Retinal pigment epithelial cell (primary cell): ENCODE measurements around the gene DNMT1.

Experiments used
- DNase-seq: peaks from one replicate; pipeline ENCODE4 v3.0.0-alpha.2; 2010; ENCODE audit warnings: low read depth
- H3K4me3 ChIP-seq: 2 replicates; pipeline ENCODE4 v1.5.1; 2011; ENCODE audit warnings: mild to moderate bottlenecking, low read length, control low read depth, moderate library complexity
- TF ChIP-seq, protein P1 (sequence below): conservative IDR thresholded peaks from 2 replicates; pipeline ENCODE4 v1.5.1; 2011; ENCODE audit warnings: low read depth, low read length, control low read depth, inconsistent platforms

DNMT1 gene

DNA sequence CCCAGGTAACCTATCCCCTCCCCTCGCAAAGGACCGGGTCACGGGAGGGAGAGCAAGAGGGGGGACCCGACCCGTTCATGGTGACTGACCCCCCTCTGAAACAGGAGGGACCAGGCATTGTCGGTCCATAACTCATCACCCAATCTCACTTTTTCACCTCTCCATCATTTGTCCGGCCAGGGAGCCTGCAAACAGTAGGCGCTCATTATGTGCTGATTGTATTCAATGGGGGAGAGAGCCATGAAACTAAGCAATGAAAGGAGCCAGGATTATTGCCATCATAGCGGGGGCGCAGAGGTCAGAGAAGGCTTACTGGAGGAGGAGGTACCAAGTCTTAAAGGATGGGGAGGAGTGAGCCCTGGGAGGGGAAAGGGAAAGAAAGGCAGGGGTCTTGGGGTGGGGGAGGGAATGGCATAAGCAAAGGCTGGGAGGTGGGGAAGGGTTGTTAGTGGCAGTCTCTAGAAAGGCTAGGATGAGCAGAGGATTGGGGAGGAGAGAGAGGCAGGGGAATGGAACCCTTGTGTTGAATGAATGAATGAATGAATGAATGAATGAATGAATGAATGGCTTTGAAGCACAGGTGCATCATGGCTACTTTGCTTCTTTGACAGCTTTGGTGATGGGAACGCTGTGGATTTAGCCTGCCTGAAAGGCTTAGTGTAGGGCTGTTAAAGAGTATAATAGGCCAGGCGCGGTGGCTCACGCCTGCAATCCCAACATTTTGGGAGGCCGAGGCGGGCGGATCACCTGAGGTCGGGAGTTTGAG lies 107.3 kb downstream of the DNMT1 start:
- TF ChIP-seq, protein P1, sequence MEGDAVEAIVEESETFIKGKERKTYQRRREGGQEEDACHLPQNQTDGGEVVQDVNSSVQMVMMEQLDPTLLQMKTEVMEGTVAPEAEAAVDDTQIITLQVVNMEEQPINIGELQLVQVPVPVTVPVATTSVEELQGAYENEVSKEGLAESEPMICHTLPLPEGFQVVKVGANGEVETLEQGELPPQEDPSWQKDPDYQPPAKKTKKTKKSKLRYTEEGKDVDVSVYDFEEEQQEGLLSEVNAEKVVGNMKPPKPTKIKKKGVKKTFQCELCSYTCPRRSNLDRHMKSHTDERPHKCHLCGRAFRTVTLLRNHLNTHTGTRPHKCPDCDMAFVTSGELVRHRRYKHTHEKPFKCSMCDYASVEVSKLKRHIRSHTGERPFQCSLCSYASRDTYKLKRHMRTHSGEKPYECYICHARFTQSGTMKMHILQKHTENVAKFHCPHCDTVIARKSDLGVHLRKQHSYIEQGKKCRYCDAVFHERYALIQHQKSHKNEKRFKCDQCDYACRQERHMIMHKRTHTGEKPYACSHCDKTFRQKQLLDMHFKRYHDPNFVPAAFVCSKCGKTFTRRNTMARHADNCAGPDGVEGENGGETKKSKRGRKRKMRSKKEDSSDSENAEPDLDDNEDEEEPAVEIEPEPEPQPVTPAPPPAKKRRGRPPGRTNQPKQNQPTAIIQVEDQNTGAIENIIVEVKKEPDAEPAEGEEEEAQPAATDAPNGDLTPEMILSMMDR = no peak
- no peak for DNase-seq
- no peak overlapping the region for H3K4me3 ChIP-seq

GRCh38 chr19:10086591-10087192 lies 108.1 kb downstream of the DNMT1 start:
- peak overlapping the region; percentile 61 for H3K4me3 ChIP-seq
- no peak for DNase-seq
- TF ChIP-seq, protein P1 = no peak

DNA sequence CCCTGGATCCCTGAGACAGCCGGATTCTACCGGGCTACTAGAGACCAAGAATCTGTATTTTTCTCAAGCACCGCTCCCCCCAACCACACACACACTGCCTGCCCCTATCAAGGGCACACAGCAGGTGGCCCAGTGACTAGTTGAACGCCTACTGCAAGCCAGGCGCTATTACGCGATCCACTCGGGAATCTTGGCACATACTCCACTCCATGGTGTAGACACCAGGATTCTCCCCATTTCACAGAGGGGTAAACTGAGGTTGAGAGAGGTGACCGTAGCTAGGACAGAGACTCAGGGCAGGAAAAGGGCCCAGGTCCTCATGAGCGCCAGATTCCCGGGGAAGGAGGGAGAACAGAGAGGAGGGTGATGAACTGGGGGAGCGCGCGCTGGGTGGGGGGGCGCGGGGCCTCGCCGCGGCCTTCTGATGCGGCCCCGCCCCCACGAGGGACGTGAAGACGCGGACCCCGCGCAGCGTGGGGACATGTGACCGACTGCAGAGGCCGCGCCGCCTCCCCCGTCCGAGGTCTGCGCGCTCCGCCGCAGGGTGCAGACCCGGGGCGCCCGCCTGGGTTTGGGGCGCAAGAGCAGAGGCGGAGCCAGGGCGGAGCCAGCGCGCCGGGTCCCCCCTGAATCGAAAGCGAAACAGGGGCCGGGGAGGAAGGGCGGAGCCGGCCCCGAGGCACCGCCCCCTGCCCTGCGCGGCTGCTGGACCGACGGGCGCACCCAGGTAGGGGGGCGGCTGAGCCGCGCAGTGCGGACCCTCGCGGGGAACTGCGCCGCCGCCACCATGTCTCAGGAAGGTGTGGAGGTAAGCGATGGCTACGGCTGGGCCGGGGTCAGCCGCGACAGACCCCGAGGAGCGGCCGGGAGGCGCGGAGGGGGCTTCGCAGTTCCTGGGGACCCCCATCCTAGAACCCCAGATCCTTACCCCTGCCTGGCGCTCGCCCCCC lies 108.8 kb downstream of the DNMT1 start, which contains the start of gene SHFL:
Gene SHFL, plus strand, starts transcription at position 677 of the 950 bp plus-strand sequence. Its CDS starts 111 bp downstream, at position 788.
- DNase-seq = no peak
- H3K4me3 ChIP-seq = peak within 1 kb of the TSS; percentile 61
- TF ChIP-seq, protein P1 = no peak

GRCh38 chr19:10084803-10085202 lies 110.0 kb downstream of the DNMT1 start:
- DNase-seq = no peak
- TF ChIP-seq, protein P1 = no peak
- no peak overlapping the region for H3K4me3 ChIP-seq

DNA sequence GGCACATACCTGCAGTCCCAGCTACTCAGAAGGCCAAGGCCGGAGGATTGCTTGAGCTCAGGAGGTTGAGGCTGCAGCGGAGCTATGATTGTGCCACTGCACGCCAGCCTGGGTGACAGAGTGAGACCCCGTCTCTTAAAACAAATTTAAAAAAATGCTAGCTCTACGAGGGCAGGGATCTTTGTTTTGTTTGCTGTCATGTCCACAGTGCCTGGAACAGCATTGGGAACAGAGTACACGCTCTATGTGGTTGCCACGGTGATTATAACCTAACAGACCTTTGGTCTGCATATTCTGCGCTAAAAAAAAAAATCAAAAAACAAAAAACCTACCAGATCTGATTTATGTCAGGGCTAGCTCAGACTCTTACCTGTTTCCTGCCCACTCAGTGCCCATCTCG lies 110.8 kb downstream of the DNMT1 start:
- TF ChIP-seq, protein P1 = no peak
- no peak overlapping the region for H3K4me3 ChIP-seq
- no peak for DNase-seq
